ENCODE data around the gene SBNO2.

DNA sequence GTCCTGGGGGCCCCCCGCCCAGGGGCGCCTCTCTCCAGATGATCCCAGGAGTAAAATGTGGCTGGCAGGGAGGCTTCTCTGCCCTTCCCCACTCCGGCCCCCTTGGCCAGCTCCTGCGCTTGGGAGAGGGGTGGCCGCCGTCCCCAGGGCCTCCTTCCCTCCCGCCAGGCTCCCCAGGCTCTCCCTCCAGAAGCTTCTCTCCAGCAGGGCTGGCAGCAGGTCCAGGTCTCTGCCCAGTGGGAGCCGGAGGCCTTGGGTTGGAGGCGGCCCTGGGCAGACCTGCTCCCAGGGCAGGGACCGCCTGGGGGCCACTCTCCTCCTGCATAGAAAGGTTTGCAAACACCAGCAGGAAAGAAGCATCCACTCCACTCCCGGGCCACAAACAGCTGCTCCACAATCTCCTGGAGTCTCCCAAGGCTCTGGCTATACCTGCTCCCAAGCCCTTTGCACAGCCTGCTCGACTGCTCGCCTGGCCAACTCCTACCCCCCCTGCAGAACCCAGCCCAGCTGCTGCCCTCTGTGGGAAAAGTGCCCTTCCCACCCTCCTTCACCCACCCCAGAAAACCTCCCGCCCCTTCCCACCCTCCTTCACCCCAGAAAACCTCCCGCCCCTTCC, 26.0 kb downstream of the SBNO2 start:
- TF ChIP-seq, protein P1, sequence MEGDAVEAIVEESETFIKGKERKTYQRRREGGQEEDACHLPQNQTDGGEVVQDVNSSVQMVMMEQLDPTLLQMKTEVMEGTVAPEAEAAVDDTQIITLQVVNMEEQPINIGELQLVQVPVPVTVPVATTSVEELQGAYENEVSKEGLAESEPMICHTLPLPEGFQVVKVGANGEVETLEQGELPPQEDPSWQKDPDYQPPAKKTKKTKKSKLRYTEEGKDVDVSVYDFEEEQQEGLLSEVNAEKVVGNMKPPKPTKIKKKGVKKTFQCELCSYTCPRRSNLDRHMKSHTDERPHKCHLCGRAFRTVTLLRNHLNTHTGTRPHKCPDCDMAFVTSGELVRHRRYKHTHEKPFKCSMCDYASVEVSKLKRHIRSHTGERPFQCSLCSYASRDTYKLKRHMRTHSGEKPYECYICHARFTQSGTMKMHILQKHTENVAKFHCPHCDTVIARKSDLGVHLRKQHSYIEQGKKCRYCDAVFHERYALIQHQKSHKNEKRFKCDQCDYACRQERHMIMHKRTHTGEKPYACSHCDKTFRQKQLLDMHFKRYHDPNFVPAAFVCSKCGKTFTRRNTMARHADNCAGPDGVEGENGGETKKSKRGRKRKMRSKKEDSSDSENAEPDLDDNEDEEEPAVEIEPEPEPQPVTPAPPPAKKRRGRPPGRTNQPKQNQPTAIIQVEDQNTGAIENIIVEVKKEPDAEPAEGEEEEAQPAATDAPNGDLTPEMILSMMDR (IDR thresholded peaks at IDR 0.05 in 8 of 11, conservative IDR thresholded peaks at IDR 0.05 in 3 of 11) = no peak
- TF ChIP-seq POLR2A (IDR thresholded peaks at IDR 0.05) = no peak

Data from spleen (tissue), 7 donors.